GM21360 (cell line): Measurements from ENCODE around the gene GPC5.

ENCODE experiments used
- ATAC-seq: cut with Tn5 transposase; IDR thresholded peaks from one replicate; pipeline ENCODE4 v1.9.1; 2021; ENCODE audit warnings: mild to moderate bottlenecking, moderate library complexity; ENCODE audit not compliant: unreplicated experiment

The GPC5 gene

DNA sequence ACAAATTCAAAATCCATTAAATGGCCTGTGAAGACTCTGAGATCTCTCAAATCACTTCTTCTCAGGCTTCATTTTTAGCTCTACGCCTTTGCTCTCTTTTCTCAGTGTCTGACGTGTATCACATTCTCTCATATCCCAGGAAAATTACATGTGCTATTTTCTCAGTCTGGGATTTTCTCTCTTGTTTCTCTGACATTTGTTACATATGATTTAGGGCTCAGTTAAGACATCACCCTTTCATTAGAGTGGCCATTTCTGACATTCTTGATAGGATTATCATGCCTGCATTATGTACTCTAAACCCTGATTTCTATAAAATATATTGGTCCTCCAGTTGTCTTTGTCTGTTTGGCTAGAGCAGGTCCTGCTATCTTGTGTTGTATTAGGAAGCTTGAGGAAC, 136.6 kb downstream of the GPC5 start:
- no peak for ATAC-seq

GRCh38 chr13:91537376-91537775, 139.0 kb downstream of the GPC5 start:
- ATAC-seq, result no peak

DNA sequence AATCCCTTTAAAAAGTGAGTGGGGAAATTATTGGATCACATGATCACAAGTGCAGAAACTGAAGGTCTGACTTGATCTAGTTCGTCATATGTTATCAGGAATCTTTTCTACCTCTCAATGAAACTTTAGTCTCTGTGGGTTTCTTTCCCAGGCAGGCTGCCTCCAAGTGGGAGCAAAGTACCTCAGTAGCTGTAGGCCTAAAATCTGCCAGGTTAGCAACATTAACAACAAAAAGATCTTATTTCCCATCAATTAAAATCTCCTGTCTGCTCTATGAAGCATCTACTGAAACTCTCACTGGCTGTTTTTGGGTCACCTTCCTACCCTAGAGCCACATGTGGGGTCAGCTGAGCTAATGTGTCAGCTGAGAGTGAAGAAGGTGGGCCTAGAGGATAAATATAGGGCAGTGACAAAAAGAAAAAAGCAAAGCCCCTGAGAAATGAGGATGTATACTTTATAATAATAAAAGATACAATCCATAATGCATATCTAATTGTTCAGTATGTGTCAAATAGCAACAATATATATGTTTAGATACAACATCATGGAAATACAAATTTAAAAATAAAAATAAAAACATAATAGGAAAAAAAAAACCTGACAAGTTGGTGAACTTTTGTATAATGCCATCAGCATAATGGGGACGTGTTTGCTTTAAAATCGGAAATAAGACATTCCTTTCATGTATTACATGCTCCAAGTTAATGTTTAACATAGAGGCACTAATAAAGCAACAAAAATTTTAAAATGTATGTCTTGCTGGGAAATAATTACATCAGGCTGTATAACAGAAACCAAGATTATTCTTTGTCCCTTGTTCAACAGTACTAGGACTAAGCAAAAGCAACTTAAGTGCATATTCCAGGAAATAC, 141.1 kb downstream of the GPC5 start:
- no peak for ATAC-seq

DNA sequence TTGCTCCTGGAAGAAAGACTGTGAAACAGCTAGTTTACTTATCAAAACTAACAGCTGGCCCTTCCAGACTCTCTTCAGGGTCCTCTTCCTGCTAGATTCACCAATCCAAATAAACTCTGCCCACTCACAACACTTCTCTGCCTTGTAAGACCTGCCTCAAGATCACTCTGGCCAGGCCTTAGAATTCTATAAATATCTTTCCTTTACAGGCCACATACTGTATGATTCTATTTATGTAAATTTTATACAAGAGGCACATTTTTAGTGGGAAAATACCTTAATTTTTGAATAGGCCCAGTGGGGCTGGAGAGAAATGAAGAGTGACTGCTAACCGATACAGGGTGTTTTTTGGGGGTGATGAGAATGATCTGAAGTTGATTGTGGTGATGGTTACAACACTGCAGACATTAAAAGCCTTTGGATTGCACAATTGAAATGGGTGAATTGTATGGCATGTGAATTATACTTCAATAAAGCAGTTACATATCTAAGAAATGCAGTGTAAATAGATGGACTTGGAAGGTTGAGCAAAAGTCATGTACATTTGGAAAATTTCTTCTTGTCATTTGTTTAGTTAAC, 141.8 kb downstream of the GPC5 start:
- ATAC-seq, result no peak

DNA sequence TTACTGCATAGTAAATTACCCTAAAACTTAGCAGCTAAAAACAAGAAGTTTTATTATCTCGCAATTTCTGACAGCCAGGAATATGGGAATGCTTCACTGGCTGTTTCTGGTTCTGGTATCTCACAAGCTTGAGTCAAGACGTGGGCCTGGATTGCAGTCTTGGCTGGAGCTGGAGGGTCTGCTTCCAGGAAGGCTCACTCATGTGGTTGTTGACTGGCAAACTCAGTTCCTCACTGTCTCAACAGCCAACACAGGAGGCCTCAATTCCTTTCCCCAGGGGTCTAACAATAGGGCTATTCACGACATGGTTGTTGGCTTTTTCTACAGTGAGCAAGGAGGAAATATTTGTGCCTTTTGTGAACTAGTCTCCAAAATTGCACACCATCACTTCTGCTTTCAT, 146.3 kb downstream of the GPC5 start:
- ATAC-seq, result no peak

- ATAC-seq, result no peak
These were observed 148.5 kb downstream of the GPC5 start for GRCh38 chr13:91546900-91547299.

DNA sequence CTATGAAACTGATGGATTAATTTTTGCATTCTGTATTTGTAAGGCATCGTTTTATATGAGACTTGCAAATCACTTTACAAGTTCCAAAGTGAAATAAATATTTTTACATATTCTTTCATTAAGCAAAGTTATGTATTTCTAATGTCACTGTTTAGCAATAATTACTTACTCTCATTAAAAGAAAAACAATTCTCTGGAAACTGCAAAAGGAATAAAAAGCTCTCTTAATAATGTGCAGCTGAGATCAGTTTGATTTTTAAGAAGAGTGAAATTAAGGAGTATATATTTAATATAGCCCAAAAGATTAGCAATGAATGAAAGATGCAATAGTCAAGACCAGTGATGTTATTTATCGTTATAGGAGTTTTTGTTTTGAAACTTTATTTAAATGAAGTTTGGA, 155.2 kb downstream of the GPC5 start:
- ATAC-seq, result no peak

DNA sequence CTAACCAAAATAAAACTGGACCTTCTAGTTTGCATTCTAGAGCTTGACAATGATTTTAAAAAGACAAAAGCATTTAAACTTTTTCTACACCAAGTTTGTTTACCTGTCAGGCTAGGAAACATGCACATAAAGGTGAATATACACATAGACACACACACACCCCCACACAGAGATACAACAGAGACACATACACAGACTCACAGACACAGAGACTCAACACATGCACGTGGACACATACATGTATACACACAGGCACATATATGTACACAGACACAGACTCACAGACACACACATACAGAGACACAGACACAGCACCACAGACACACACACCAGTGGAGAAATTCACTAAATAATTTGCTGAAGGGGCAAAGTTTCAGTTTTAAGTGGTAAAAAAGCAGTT, 155.7 kb downstream of the GPC5 start:
- ATAC-seq, result no peak

- ATAC-seq, result no peak
These were observed 159.1 kb downstream of the GPC5 start for GRCh38 chr13:91557328-91558090.

GRCh38 chr13:91563799-91564198, 165.4 kb downstream of the GPC5 start:
- ATAC-seq, result no peak

DNA sequence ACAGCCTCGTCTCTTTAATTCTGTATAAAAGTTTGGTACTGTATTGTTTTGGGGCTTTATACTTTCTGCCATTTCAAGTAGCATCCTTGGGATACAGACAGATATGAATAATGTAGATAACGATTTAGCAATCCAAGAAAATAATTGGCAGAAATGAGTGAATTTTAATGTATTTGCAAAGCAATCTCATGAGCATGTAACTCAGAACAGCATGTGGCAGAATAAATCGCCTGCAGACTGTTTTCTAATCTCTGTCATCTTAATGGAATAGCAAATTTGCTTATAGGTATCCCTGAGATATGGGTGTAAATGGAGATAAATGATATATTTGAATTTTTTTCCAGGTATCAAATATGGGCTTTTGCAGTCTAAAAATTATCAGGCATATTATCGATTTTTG, 166.0 kb downstream of the GPC5 start:
- ATAC-seq, result no peak

- no peak for ATAC-seq
These were observed 166.9 kb downstream of the GPC5 start for GRCh38 chr13:91565296-91565695.

- ATAC-seq, result no peak
These were observed 169.2 kb downstream of the GPC5 start for GRCh38 chr13:91567485-91568207.

GRCh38 chr13:91571681-91572080, 173.3 kb downstream of the GPC5 start:
- no peak for ATAC-seq

DNA sequence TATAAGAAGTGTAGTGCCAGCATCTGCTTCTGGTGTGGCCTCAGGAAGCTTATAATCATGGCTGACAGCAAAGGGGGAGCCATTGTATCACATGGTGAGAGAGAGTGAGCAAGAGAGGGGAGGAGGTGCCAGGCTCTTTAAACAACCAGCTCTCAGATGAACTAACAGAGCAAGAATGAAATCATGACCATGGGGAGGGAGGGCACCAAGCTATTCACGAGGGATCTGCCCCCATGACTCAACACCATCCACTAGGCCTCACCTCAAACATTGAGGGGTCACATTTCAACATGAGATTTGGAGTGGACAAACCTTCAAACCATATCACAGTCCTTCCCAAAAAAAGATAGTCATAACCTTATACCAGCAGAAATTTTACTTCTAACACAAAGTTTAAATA, 174.0 kb downstream of the GPC5 start:
- ATAC-seq, result no peak

- ATAC-seq, result no peak
These were observed 174.7 kb downstream of the GPC5 start for GRCh38 chr13:91572944-91573598.

DNA sequence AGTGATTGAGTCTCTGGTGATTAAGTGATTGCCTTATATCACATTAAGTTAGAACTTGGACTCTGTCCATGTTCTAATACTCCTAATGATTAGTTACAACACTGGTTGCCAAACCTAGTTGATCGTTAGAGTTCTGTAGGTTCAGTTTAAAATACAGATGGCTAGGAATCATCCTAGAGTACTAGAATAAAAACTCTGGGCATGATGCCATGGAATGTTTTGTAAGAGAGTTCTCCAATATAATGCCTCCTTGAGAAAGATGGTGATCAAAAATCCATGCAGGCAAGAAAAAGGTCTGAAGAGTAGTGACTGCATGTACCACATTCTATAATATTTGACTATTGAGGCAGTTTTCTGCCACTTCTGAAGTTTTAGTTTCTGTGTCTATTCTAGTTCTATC, 176.3 kb downstream of the GPC5 start:
- ATAC-seq, result no peak

- ATAC-seq, result peak; percentile 62
These were observed 178.2 kb downstream of the GPC5 start for GRCh38 chr13:91576590-91576989.

DNA sequence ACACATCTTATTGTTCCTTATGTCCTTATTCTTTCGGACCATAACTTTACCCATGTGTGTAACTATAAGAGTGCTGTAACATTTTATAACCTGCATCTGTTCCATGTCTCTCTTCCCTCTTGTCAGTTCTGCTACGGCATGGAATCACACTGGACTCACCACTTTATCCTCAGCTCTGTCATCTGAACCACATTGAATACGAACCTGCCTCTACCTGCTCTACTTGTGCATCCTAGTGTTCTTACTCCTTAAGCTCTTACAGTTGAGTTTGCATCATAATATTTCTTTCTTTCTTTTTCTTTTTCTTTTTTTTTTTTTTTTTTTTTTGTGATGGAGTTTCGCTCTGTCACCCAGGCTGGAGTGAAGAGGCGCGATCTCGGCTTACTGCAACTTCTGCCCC, 180.9 kb downstream of the GPC5 start:
- no peak for ATAC-seq

- no peak for ATAC-seq
These were observed 182.3 kb downstream of the GPC5 start for GRCh38 chr13:91580749-91581148.

DNA sequence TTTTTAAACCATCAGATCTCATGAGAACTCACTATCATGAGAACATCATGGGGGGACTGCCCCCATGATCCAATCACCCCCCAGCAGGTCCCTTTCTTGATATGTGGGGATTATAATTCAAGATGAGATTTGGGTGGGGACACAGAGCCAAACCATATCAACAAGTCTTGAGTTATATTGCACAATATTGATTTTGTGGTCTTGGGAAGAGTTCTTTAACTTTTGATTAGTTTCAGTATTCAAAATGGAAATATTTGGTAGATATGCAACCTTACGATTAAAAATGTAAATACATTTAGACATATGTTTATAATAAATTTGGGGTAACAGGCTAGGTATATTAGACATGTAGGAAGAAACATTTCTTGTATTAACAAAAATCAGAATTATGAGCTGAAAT, 188.2 kb downstream of the GPC5 start:
- ATAC-seq, result no peak
